H9 (cell line): ENCODE results near the gene NOL9. TPM values are rescaled to one million over a fixed set of nuclear protein-coding genes. Genes with fewer than 3 reads are reported as not detected.

Source experiments
- DNase-seq: peaks from one replicate; pipeline ENCODE4 v3.0.0-alpha.2; 2017
- H2AFZ ChIP-seq: one replicate; pipeline ENCODE4 v1.6.1; 2013; ENCODE audit warnings: mild to moderate bottlenecking, low read length, control low read depth, moderate library complexity
- H2AK5ac ChIP-seq: 2 replicates; pipeline ENCODE4 v1.6.1; 2013; ENCODE audit warnings: low read length, control low read depth, mixed read lengths; ENCODE audit not compliant: insufficient read length
- H2BK120ac ChIP-seq: one replicate; pipeline ENCODE4 v1.6.1; 2013; ENCODE audit warnings: low read depth, mild to moderate bottlenecking, low read length, control low read depth, inconsistent platforms; ENCODE audit not compliant: poor library complexity, severe bottlenecking
- H2BK12ac ChIP-seq: 2 replicates; pipeline ENCODE4 v1.6.1; 2013; ENCODE audit warnings: low read length, control low read depth, mixed read lengths, low read depth; ENCODE audit not compliant: insufficient read length
- H2BK15ac ChIP-seq: 2 replicates; pipeline ENCODE4 v1.6.1; 2013; ENCODE audit warnings: low read depth, low read length, control low read depth
- H2BK20ac ChIP-seq: one replicate; pipeline ENCODE4 v1.6.1; 2013; ENCODE audit warnings: low read depth, mild to moderate bottlenecking, low read length, control low read depth, inconsistent platforms; ENCODE audit not compliant: poor library complexity, severe bottlenecking
- H2BK5ac ChIP-seq: 2 replicates; pipeline ENCODE4 v1.6.1; 2013; ENCODE audit warnings: low read length, control low read depth, mixed read lengths; ENCODE audit not compliant: insufficient read length
- H3K14ac ChIP-seq: 2 replicates; pipeline ENCODE4 v1.6.1; 2013; ENCODE audit warnings: low read length, control low read depth; ENCODE audit not compliant: insufficient read depth
- H3K18ac ChIP-seq: 2 replicates; pipeline ENCODE4 v1.6.1; 2013; ENCODE audit warnings: low read depth, mild to moderate bottlenecking, mixed read lengths, low read length, control low read depth; ENCODE audit not compliant: insufficient read length
- H3K23ac ChIP-seq: 2 replicates; pipeline ENCODE4 v1.6.1; 2013; ENCODE audit warnings: low read length, control low read depth, mixed read lengths, low read depth; ENCODE audit not compliant: insufficient read length
- H3K23me2 ChIP-seq: 2 replicates; pipeline ENCODE4 v1.6.1; 2013; ENCODE audit warnings: low read depth, mild to moderate bottlenecking, mixed read lengths, low read length, control low read depth; ENCODE audit not compliant: insufficient read length, poor library complexity, severe bottlenecking
- H3K27ac ChIP-seq: 2 replicates; pipeline ENCODE4 v1.5.1; 2013; ENCODE audit warnings: low read length, control low read depth, mixed read lengths, low read depth; ENCODE audit not compliant: insufficient read length
- H3K27me3 ChIP-seq: 2 replicates; pipeline ENCODE4 v1.6.1; 2013; ENCODE audit warnings: low read length, control low read depth, inconsistent platforms; ENCODE audit not compliant: insufficient read depth
- H3K4ac ChIP-seq: 2 replicates; pipeline ENCODE4 v1.6.1; 2013; ENCODE audit warnings: low read depth, mild to moderate bottlenecking, control low read depth, inconsistent platforms, low read length, moderate library complexity
- H3K4me1 ChIP-seq: 2 replicates; pipeline ENCODE4 v1.6.1; 2013; ENCODE audit warnings: low read length, control low read depth, inconsistent platforms; ENCODE audit not compliant: insufficient read depth
- H3K4me2 ChIP-seq: 2 replicates; pipeline ENCODE4 v1.6.1; 2013; ENCODE audit warnings: low read length, control low read depth, mixed read lengths; ENCODE audit not compliant: insufficient read length, insufficient read depth
- H3K56ac ChIP-seq: 2 replicates; pipeline ENCODE4 v1.6.1; 2013; ENCODE audit warnings: low read depth, mild to moderate bottlenecking, mixed read lengths, low read length, control low read depth; ENCODE audit not compliant: insufficient read length
- H3K79me1 ChIP-seq: 2 replicates; pipeline ENCODE4 v1.6.1; 2013; ENCODE audit warnings: low read depth, mild to moderate bottlenecking, moderate library complexity, low read length, control low read depth, inconsistent platforms; ENCODE audit not compliant: insufficient read depth, poor library complexity, severe bottlenecking
- H3K79me2 ChIP-seq: 2 replicates; pipeline ENCODE4 v1.6.1; 2013; ENCODE audit warnings: low read length, control low read depth, inconsistent platforms; ENCODE audit not compliant: insufficient read depth
- H3K9ac ChIP-seq: 2 replicates; pipeline ENCODE4 v1.6.1; 2013; ENCODE audit warnings: low read length, control low read depth, mixed read lengths; ENCODE audit not compliant: insufficient read length; ENCODE audit errors: extremely low read depth
- H3K9me3 ChIP-seq: one replicate; pipeline ENCODE4 v1.6.1; 2013; ENCODE audit warnings: low read depth, low read length, inconsistent platforms; ENCODE audit not compliant: control insufficient read depth
- H3T11ph ChIP-seq: one replicate; pipeline ENCODE4 v1.6.1; 2013; ENCODE audit warnings: mild to moderate bottlenecking, low read length, control low read depth, inconsistent platforms
- H4K20me1 ChIP-seq: one replicate; pipeline ENCODE4 v1.6.1; 2013; ENCODE audit not compliant: control insufficient read depth, insufficient read length, insufficient read depth
- H4K5ac ChIP-seq: 2 replicates; pipeline ENCODE4 v1.6.1; 2013; ENCODE audit warnings: low read depth, mild to moderate bottlenecking, mixed read lengths, low read length, control low read depth; ENCODE audit not compliant: insufficient read length
- H4K8ac ChIP-seq: replicated peaks from 2 replicates; pipeline ENCODE4 v1.6.1; 2013; ENCODE audit warnings: low read length, control low read depth, mixed read lengths, low read depth; ENCODE audit not compliant: insufficient read length
- H4K91ac ChIP-seq: 2 replicates; pipeline ENCODE4 v1.6.1; 2013; ENCODE audit warnings: low read depth, mild to moderate bottlenecking, moderate library complexity, mixed read lengths, low read length, control low read depth; ENCODE audit not compliant: insufficient read length
- H3K27ac Mint-ChIP-seq, 3 experiments: 2 replicates in 2 of 3; 3 replicates in 1 of 3; pipeline ENCODE4 v1.8.0; 2020 to 2021; ENCODE audit warnings: mixed read lengths in 3 of 3, mild to moderate bottlenecking in 1 of 3, moderate library complexity in 1 of 3
- H3K27me3 Mint-ChIP-seq: 2 replicates; pipeline ENCODE4 v1.8.0; 2021; ENCODE audit warnings: low read depth, mild to moderate bottlenecking, moderate library complexity, mixed read lengths
- H3K36me3 Mint-ChIP-seq, 3 experiments: 2 replicates in 2 of 3; 3 replicates in 1 of 3; pipeline ENCODE4 v1.8.0; 2020 to 2021; ENCODE audit warnings: low read depth in 3 of 3, mixed read lengths in 3 of 3; ENCODE audit not compliant: insufficient read depth in 1 of 3
- H3K4me1 Mint-ChIP-seq, 2 experiments: 2 replicates each; pipeline ENCODE4 v1.8.0; 2020; ENCODE audit warnings: mixed read lengths in 2 of 2
- H3K4me3 Mint-ChIP-seq, 2 experiments: 2 replicates in 1 of 2; 3 replicates in 1 of 2; pipeline ENCODE4 v1.8.0; 2020 to 2021; ENCODE audit warnings: mild to moderate bottlenecking in 2 of 2, mixed read lengths in 2 of 2, moderate library complexity in 1 of 2
- H3K9me3 Mint-ChIP-seq, 2 experiments: 2 replicates in 1 of 2; 3 replicates in 1 of 2; pipeline ENCODE4 v1.8.0; 2020; ENCODE audit warnings: mild to moderate bottlenecking in 2 of 2, mixed read lengths in 2 of 2, moderate library complexity in 1 of 2
- WGBS: extraction: QIAGEN DNeasy Blood & Tissue Kit; methylation state at CpG from one replicate; pipeline ENCODE4 v1.1.7; 2013; ENCODE audit warnings: missing lambda C conversion rate, low lambda C conversion rate, mixed read lengths; ENCODE audit not compliant: insufficient read length; ENCODE audit errors: extremely low coverage; 5-methylcytosine and 5-hydroxymethylcytosine counted together
- total RNA-seq: library from RNA; stranded (reverse); gene quantifications from 2 replicates; pipeline ENCODE4 v1.2.1, GENCODE V29; 2021
- TF ChIP-seq, protein P1 (sequence below): fragments of 200-600 bp; sonication (generic); conservative IDR thresholded peaks from 3 replicates; pipeline ENCODE4 v1.8.0; 2021; ENCODE audit warnings: antibody characterized with exemption, mild to moderate bottlenecking

NOL9 gene
- total RNA-seq, 1 experiment from 2014 or later: 50.4 TPM

DNA sequence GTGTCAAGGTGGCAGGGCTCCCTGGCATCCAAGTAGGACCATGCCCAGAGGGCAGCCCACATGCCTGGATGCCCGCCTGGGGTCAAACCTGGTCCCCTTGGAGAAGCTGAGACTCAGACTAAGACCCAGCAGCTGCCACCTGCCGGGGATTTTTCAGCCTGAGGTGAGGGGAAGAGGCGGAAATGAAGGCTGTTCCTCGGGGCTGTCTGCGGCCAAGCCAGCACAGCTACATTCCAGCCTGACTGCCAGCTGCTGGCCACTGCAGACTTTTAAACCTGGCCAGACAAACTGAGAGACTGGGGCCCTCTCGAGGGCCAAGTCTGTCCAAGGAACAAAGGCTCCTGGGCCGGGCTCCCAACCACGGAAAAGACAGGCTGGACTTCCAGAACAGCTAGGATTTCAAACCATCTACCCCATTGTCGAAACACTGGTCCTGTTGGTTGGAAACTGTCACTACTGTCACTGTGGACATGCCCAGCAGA lies 41.0 kb downstream of the NOL9 start:
- H2BK12ac ChIP-seq: no peak overlapping the region
- H3K27me3 ChIP-seq: no peaks in the 10 kb centered on the region
- H2BK120ac ChIP-seq: no peak overlapping the region
- H4K91ac ChIP-seq: no peak overlapping the region
- no peak overlapping the region for H3K9ac ChIP-seq
- DNase-seq: no peak
- no peak overlapping the region for H3T11ph ChIP-seq
- H2BK15ac ChIP-seq: no peak overlapping the region
- H2BK5ac ChIP-seq: no peak overlapping the region
- H3K23me2 ChIP-seq: no peaks in the 10 kb centered on the region
- no peak overlapping the region for H3K4ac ChIP-seq
- H3K27ac Mint-ChIP-seq: no peak overlapping the region
- no peaks in the 10 kb centered on the region for H3K79me2 ChIP-seq
- H3K14ac ChIP-seq: no peak overlapping the region
- H3K9me3 ChIP-seq: no peaks in the 10 kb centered on the region
- H3K27ac ChIP-seq: no peak overlapping the region
- H3K4me1 ChIP-seq: no peaks in the 10 kb centered on the region
- H2AK5ac ChIP-seq: no peak overlapping the region
- H4K8ac ChIP-seq: no peak overlapping the region
- H3K9me3 Mint-ChIP-seq: no peaks in the 10 kb centered on the region
- H3K36me3 Mint-ChIP-seq: no peaks in the 10 kb centered on the region
- H3K18ac ChIP-seq: no peak overlapping the region
- no peak overlapping the region for H3K4me3 Mint-ChIP-seq
- H4K20me1 ChIP-seq: no peaks in the 10 kb centered on the region
- WGBS: no CpG with 5 or more reads among the region's 9 CpGs
- H3K4me2 ChIP-seq: no peak overlapping the region
- H3K4me1 Mint-ChIP-seq: no peaks in the 10 kb centered on the region
- H2AFZ ChIP-seq: no peak overlapping the region
- no peak overlapping the region for H3K56ac ChIP-seq
- H3K27me3 Mint-ChIP-seq: no peaks in the 10 kb centered on the region
- TF ChIP-seq, protein P1, sequence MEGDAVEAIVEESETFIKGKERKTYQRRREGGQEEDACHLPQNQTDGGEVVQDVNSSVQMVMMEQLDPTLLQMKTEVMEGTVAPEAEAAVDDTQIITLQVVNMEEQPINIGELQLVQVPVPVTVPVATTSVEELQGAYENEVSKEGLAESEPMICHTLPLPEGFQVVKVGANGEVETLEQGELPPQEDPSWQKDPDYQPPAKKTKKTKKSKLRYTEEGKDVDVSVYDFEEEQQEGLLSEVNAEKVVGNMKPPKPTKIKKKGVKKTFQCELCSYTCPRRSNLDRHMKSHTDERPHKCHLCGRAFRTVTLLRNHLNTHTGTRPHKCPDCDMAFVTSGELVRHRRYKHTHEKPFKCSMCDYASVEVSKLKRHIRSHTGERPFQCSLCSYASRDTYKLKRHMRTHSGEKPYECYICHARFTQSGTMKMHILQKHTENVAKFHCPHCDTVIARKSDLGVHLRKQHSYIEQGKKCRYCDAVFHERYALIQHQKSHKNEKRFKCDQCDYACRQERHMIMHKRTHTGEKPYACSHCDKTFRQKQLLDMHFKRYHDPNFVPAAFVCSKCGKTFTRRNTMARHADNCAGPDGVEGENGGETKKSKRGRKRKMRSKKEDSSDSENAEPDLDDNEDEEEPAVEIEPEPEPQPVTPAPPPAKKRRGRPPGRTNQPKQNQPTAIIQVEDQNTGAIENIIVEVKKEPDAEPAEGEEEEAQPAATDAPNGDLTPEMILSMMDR: no peak
- H3K79me1 ChIP-seq: no peaks in the 10 kb centered on the region
- no peak overlapping the region for H3K23ac ChIP-seq
- H2BK20ac ChIP-seq: no peak overlapping the region
- H4K5ac ChIP-seq: no peak overlapping the region
